Esophagus muscularis mucosa (tissue), 4 donors: ENCODE measurements around the gene CTSO.

Experiments used
- CTCF ChIP-seq, 3 experiments: fragments of 200-600 bp in 2 of 3; fragments of 450-650 bp in 1 of 3; sonication (generic) in 2 of 3; IDR thresholded peaks; one replicate each; pipeline ENCODE4 v1.5.1; 2017 to 2019; ENCODE audit warnings: antibody characterized with exemption in 3 of 3, mild to moderate bottlenecking in 2 of 3, moderate library complexity in 1 of 3
- EP300 ChIP-seq: sonication (generic); formaldehyde crosslinking; IDR thresholded peaks from one replicate; pipeline ENCODE4 v1.6.1; 2017; ENCODE audit warnings: antibody characterized with exemption
- POLR2A ChIP-seq: fragments of 450-650 bp; IDR thresholded peaks from one replicate; pipeline ENCODE4 v1.6.1; 2017; ENCODE audit warnings: antibody characterized with exemption, moderate library complexity, mild to moderate bottlenecking, low read depth

- no peak for TF ChIP-seq CTCF (IDR thresholded peaks at IDR 0.05)
- TF ChIP-seq POLR2A: no peak
- TF ChIP-seq EP300: no peak
These were observed 18.2 kb downstream of the CTSO start for GRCh38 chr4:155935389-155935986.
